ENCODE measurements around the gene ZBTB17. TPM values are rescaled to one million over a fixed set of nuclear protein-coding genes. Genes with fewer than 3 reads are reported as not detected.

ZBTB17 gene
- total and polyA plus RNA-seq, 9 of the 15 experiments (the other 6 are each of a cell fraction or from before 2014, with no cell fraction given): 1.1 to 53.4 (median 29.6) TPM

GRCh38 chr1:15952317-15953258 is 23.3 kb downstream of the ZBTB17 start (continued):
- TF ChIP-seq ZNF253 (CRISPR knock-in tag; conservative IDR thresholded peaks at IDR 0.05): no peak
- TF ChIP-seq MED1 (CRISPR knock-in tag; IDR thresholded peaks at IDR 0.05; ENCODE audit: borderline replicate concordance): no peak
- no peak for TF ChIP-seq ZNF277 (CRISPR knock-in tag; IDR thresholded peaks at IDR 0.05; ENCODE audit: borderline replicate concordance)
- TF ChIP-seq, protein P1, sequence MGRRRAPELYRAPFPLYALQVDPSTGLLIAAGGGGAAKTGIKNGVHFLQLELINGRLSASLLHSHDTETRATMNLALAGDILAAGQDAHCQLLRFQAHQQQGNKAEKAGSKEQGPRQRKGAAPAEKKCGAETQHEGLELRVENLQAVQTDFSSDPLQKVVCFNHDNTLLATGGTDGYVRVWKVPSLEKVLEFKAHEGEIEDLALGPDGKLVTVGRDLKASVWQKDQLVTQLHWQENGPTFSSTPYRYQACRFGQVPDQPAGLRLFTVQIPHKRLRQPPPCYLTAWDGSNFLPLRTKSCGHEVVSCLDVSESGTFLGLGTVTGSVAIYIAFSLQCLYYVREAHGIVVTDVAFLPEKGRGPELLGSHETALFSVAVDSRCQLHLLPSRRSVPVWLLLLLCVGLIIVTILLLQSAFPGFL (CRISPR knock-in tag; IDR thresholded peaks at IDR 0.05): no peak
- no peak for TF ChIP-seq MCM3 (IDR thresholded peaks at IDR 0.05)
- no peak for TF ChIP-seq ZNF77 (CRISPR knock-in tag; IDR thresholded peaks at IDR 0.05)
- TF ChIP-seq PTTG1 (tag; IDR thresholded peaks at IDR 0.05; ENCODE audit: low read depth): no peak
- no peak for TF ChIP-seq STAT5B (CRISPR knock-in tag; IDR thresholded peaks at IDR 0.05)
- TF ChIP-seq RBM14 (IDR thresholded peaks at IDR 0.05; ENCODE audit: borderline replicate concordance, insufficient read depth, low read depth, low read length): no peak
- no peak for TF ChIP-seq CEBPB (tag; IDR thresholded peaks at IDR 0.05)
- TF ChIP-seq TGIF2 (CRISPR knock-in tag; IDR thresholded peaks at IDR 0.05): no peak
- no peak for TF ChIP-seq ETS2 (tag; IDR thresholded peaks at IDR 0.05; ENCODE audit: borderline replicate concordance, poor library complexity, severe bottlenecking)
- no peak for TF ChIP-seq HOXB6 (CRISPR knock-in tag; IDR thresholded peaks at IDR 0.05; ENCODE audit: borderline replicate concordance)
- TF ChIP-seq GATAD2B (IDR thresholded peaks at IDR 0.05; ENCODE audit: borderline replicate concordance): peak; percentile 89; the same call in 1 of the 2 replicates
- TF ChIP-seq NFE2L1 (tag; IDR thresholded peaks at IDR 0.05; ENCODE audit: borderline replicate concordance, low read depth): no peak
- TF ChIP-seq CREB1 (IDR thresholded peaks at IDR 0.05): peak; percentile 67
- TF ChIP-seq CREB1 (CRISPR knock-in tag; IDR thresholded peaks at IDR 0.05): peak; percentile 77; the same call in 1 of the 2 replicates
- peak; percentile 67; the same call in 1 of the 2 replicates for TF ChIP-seq MEF2A (IDR thresholded peaks at IDR 0.05; ENCODE audit: control insufficient read depth, low read depth, low read length)
- no peak for TF ChIP-seq ZNF696 (CRISPR knock-in tag; conservative IDR thresholded peaks at IDR 0.05)
- TF ChIP-seq FOXO4 (CRISPR knock-in tag; IDR thresholded peaks at IDR 0.05): 0 out of 2 replicates have a peak, but pooled peaks have one; percentile 84
- peak in 1 of 2 experiments; percentile 73; a peak in 2 of 4 replicates for TF ChIP-seq ZNF639 (CRISPR knock-in tag; conservative IDR thresholded peaks at IDR 0.05 in 1 of 2, IDR thresholded peaks at IDR 0.05 in 1 of 2)
- TF ChIP-seq POLR2A (conservative IDR thresholded peaks at IDR 0.05): peak; percentile 81
- TF ChIP-seq ZC3H11A (IDR thresholded peaks at IDR 0.05; ENCODE audit: low read depth, low read length): 0 out of 2 replicates have a peak, but pooled peaks have one; percentile 31

Data from K562 (cell line).